Thyroid gland (tissue), 4 donors: Measurements from ENCODE around the gene MYO18B.

Source experiments
- CTCF ChIP-seq, 6 experiments: fragments of 200-600 bp in 3 of 6; fragments of 450-650 bp in 3 of 6; sonication (generic) in 3 of 6; IDR thresholded peaks; one replicate each; pipeline ENCODE4 v1.5.1; 2016 to 2019; ENCODE audit warnings: antibody characterized with exemption in 6 of 6, mild to moderate bottlenecking in 2 of 6, inconsistent platforms in 1 of 6, moderate library complexity in 1 of 6
- POLR2A ChIP-seq, 2 donors: fragments of 450-650 bp; IDR thresholded peaks; one replicate each; pipeline ENCODE4 v1.6.1; 2017; ENCODE audit warnings: antibody characterized with exemption in 2 of 2, mild to moderate bottlenecking in 2 of 2, moderate library complexity in 1 of 2

DNA sequence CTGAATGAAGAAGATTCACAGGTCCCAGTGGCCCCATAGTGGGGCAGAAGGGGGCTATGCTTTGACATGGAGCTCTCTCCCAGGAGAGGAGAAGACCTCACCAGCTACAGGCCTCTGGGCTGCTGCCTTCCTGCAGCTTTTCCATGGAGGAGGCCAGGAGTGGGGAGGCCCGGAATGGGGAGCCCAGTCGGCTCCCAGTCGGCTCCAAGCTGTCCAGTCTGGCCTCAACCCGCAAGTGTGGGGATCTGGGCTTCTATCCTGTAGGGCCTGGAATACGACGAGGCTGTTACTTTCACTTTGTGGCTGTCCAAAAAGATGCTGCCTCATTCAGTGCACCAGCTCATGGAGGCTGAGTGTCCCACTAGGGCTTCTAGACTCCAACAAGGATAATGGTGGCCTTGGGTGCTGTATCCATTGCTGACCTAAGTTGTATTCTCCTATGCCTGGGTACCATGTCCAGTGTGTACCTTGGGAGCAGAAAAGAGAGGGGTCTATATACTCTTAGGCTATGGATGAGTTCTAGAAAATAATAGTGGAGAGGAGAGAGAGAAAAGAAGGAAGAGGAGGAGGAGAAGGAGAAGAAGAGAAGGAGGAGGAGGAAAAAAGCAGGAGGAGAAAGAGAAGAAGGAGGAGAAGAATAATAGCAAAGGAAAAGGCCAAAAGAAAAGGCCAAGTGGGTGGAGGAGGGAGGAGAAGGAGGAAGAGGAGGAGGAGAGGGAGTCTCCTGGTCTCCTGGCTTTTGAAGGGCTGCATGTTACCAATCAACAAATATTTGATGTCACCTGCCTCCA, 1.1 kb downstream of the MYO18B start:
- no peak for TF ChIP-seq CTCF (IDR thresholded peaks at IDR 0.05)
- TF ChIP-seq POLR2A (IDR thresholded peaks at IDR 0.05), result no peak
